ENCODE measurements around the gene PRKCE.

- TF ChIP-seq CTCF (IDR thresholded peaks at IDR 0.05) (no peak), EZH2 (IDR thresholded peaks at IDR 0.05; ENCODE audit: borderline replicate concordance, insufficient read depth, low read depth, low read length, poor library complexity, severe bottlenecking) (no peak)
Observed at GRCh38 chr2:45802499-45803138, 151.1 kb downstream of the PRKCE start.
